Measurements from ENCODE around the gene SNHG17.

DNA sequence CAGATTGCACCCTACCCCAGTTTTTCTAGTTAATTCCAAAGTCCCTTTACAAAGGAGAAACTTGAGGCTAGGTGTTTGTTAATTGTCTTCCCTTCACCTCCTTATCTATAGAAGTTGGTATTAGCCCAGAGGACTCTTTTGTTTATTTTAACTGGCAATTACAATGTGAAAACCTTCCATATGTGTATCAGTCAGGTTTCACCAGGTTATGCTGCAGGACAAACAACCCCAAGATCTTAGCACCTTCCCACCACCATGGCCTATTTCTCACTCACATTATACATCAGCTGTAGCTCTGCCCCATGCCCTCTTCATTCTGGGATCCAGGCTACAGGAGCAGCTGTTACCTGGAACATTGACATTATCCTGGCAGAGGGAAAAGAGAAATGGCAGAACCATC lies 31.1 kb downstream of the SNHG17 start:
- TF ChIP-seq, protein P1, sequence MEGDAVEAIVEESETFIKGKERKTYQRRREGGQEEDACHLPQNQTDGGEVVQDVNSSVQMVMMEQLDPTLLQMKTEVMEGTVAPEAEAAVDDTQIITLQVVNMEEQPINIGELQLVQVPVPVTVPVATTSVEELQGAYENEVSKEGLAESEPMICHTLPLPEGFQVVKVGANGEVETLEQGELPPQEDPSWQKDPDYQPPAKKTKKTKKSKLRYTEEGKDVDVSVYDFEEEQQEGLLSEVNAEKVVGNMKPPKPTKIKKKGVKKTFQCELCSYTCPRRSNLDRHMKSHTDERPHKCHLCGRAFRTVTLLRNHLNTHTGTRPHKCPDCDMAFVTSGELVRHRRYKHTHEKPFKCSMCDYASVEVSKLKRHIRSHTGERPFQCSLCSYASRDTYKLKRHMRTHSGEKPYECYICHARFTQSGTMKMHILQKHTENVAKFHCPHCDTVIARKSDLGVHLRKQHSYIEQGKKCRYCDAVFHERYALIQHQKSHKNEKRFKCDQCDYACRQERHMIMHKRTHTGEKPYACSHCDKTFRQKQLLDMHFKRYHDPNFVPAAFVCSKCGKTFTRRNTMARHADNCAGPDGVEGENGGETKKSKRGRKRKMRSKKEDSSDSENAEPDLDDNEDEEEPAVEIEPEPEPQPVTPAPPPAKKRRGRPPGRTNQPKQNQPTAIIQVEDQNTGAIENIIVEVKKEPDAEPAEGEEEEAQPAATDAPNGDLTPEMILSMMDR (IDR thresholded peaks at IDR 0.05; ENCODE audit: borderline replicate concordance, extremely low read depth, low read length, poor library complexity, severe bottlenecking): no peak
- TF ChIP-seq EZH2 (IDR thresholded peaks at IDR 0.05; ENCODE audit: borderline replicate concordance, low read depth, low read length, severe bottlenecking): no peak

All from DND-41 (cell line).